Ishikawa (cell line): Measurements from ENCODE around the gene CD274.

ENCODE experiments used
- CEBPB ChIP-seq: IDR thresholded peaks from 2 replicates; pipeline ENCODE4 v1.6.1; 2012
- CREB1 ChIP-seq: IDR thresholded peaks from 2 replicates; pipeline ENCODE4 v1.6.1; 2012; ENCODE audit warnings: low read depth
- EGR1 ChIP-seq: IDR thresholded peaks from 2 replicates; pipeline ENCODE4 v1.6.1; 2012
- EP300 ChIP-seq: IDR thresholded peaks from 2 replicates; pipeline ENCODE4 v1.6.1; 2012; ENCODE audit warnings: borderline replicate concordance
- FOXM1 ChIP-seq: IDR thresholded peaks from 2 replicates; pipeline ENCODE4 v1.6.1; 2012; ENCODE audit warnings: low read depth, borderline replicate concordance
- MAX ChIP-seq: IDR thresholded peaks from 2 replicates; pipeline ENCODE4 v1.6.1; 2012
- NFIC ChIP-seq: IDR thresholded peaks from 2 replicates; pipeline ENCODE4 v1.6.1; 2012
- RAD21 ChIP-seq: IDR thresholded peaks from 2 replicates; pipeline ENCODE4 v1.6.1; 2012; ENCODE audit warnings: low read depth
- REST ChIP-seq: IDR thresholded peaks from 2 replicates; pipeline ENCODE4 v1.6.1; 2012; ENCODE audit warnings: low read depth, mild to moderate bottlenecking
- TAF1 ChIP-seq: IDR thresholded peaks from 2 replicates; pipeline ENCODE4 v1.6.1; 2012; ENCODE audit warnings: low read depth, mild to moderate bottlenecking
- TCF12 ChIP-seq: IDR thresholded peaks from 2 replicates; pipeline ENCODE4 v1.6.1; 2012; ENCODE audit warnings: low read depth
- TEAD4 ChIP-seq: IDR thresholded peaks from 2 replicates; pipeline ENCODE4 v1.6.1; 2012
- USF1 ChIP-seq: IDR thresholded peaks from 2 replicates; pipeline ENCODE4 v1.6.1; 2012
- YY1 ChIP-seq: IDR thresholded peaks from 2 replicates; pipeline ENCODE4 v1.6.1; 2012; ENCODE audit warnings: low read depth
- ZBTB7A ChIP-seq: IDR thresholded peaks from 2 replicates; pipeline ENCODE4 v1.6.1; 2012; ENCODE audit warnings: low read depth

Gene CD274

GRCh38 chr9:5447337-5447736, 3.0 kb upstream of the CD274 start:
- TF ChIP-seq CREB1, result no peak
- TF ChIP-seq CEBPB, result no peak
- no peak for TF ChIP-seq ZBTB7A
- TF ChIP-seq FOXM1, result no peak
- TF ChIP-seq TCF12, result no peak
- TF ChIP-seq EGR1, result no peak
- TF ChIP-seq YY1, result no peak
- no peak for TF ChIP-seq NFIC
- TF ChIP-seq RAD21, result no peak
- TF ChIP-seq TAF1, result no peak
- TF ChIP-seq REST, result no peak
- no peak for TF ChIP-seq USF1
- no peak for TF ChIP-seq TEAD4
- TF ChIP-seq MAX, result no peak
- no peak for TF ChIP-seq EP300

GRCh38 chr9:5448016-5448415, 2.3 kb upstream of the CD274 start:
- TF ChIP-seq USF1 (no peak), EP300 (no peak), CEBPB (no peak), FOXM1 (no peak), TCF12 (no peak), NFIC (no peak), CREB1 (no peak), TEAD4 (no peak), EGR1 (no peak), MAX (no peak), RAD21 (no peak), ZBTB7A (no peak), TAF1 (no peak), YY1 (no peak), REST (no peak)

- TF ChIP-seq FOXM1 (no peak), USF1 (no peak), TCF12 (no peak), MAX (no peak), RAD21 (no peak), EP300 (no peak), CREB1 (no peak), TEAD4 (no peak), CEBPB (no peak), TAF1 (no peak)
Observed at GRCh38 chr9:5448461-5449435, 1.6 kb upstream of the CD274 start.

GRCh38 chr9:5449521-5450358, 602 bp upstream of the CD274 start:
- TF ChIP-seq YY1 (no peak), EGR1 (no peak), NFIC (no peak), USF1 (no peak)
